WTC11 (cell line): Measurements from ENCODE around the gene SMAD3.

Experiments
- SP1 ChIP-seq: sonication (generic); formaldehyde crosslinking; conservative IDR thresholded peaks from 2 replicates; pipeline ENCODE4 v1.8.1; 2022; ENCODE audit warnings: missing genetic modification reagents
- TEAD1 ChIP-seq: sonication (generic); formaldehyde crosslinking; IDR thresholded peaks from 2 replicates; pipeline ENCODE4 v1.8.0; 2022; ENCODE audit warnings: mild to moderate bottlenecking, missing genetic modification reagents

GRCh38 chr15:67230504-67230903 is 165.1 kb downstream of the SMAD3 start:
- TF ChIP-seq SP1 (CRISPR knock-in tag), result no peak
- no peak for TF ChIP-seq TEAD1 (CRISPR knock-in tag)
